ENCODE results near the gene BAIAP2. TPM values are rescaled to one million over a fixed set of nuclear protein-coding genes. Genes with fewer than 3 reads are reported as not detected.

The BAIAP2 gene
- polyA plus RNA-seq, 1 experiment = 9.6 TPM

- DNase-seq (ENCODE audit: low read depth, low spot score) = no peak
- TF ChIP-seq CTCF (IDR thresholded peaks at IDR 0.05; ENCODE audit: low read depth, low read length) = no peak
- POLR2A ChIA-PET = no interaction called here
- CTCF ChIA-PET = no interaction called here
- Histone ChIP-seq H3K9me3 (ENCODE audit: control insufficient read depth, insufficient read depth, low read length) (no peaks in the 10 kb centered on the region; the same call in 1 of the 2 replicates), H3K4me3 (ENCODE audit: low read depth, low read length) (no peak overlapping the region), H3K27ac (ENCODE audit: low read depth, low read length) (no peak overlapping the region), H3K27me3 (ENCODE audit: control insufficient read depth, insufficient read depth, low read length) (peaks cover 20% of the 10 kb centered on the region)
Measured at GRCh38 chr17:81158688-81159590, 124.0 kb downstream of the BAIAP2 start.

GRCh38 chr17:81159611-81160265, 124.8 kb downstream of the BAIAP2 start:
- Histone ChIP-seq H3K9me3 (ENCODE audit: control insufficient read depth, insufficient read depth, low read length) (no peaks in the 10 kb centered on the region; the same call in 1 of the 2 replicates), H3K4me3 (ENCODE audit: low read depth, low read length) (no peak overlapping the region), H3K27ac (ENCODE audit: low read depth, low read length) (no peak overlapping the region), H3K27me3 (ENCODE audit: control insufficient read depth, insufficient read depth, low read length) (peaks cover 25% of the 10 kb centered on the region)
- no peak for DNase-seq (ENCODE audit: low read depth, low spot score)
- ChIA-PET CTCF (no interaction called here), POLR2A (no interaction called here)
- no peak for TF ChIP-seq CTCF (IDR thresholded peaks at IDR 0.05; ENCODE audit: low read depth, low read length)

- H3K27me3 ChIP-seq (ENCODE audit: control insufficient read depth, insufficient read depth, low read length) = peaks cover 31% of the 10 kb centered on the region
- TF ChIP-seq CTCF (IDR thresholded peaks at IDR 0.05; ENCODE audit: low read depth, low read length) = no peak
- ChIA-PET CTCF (no interaction called here), POLR2A (no interaction called here)
- H3K4me3 ChIP-seq (ENCODE audit: low read depth, low read length) = no peak overlapping the region
- no peak overlapping the region for H3K27ac ChIP-seq (ENCODE audit: low read depth, low read length)
- H3K9me3 ChIP-seq (ENCODE audit: control insufficient read depth, insufficient read depth, low read length) = no peaks in the 10 kb centered on the region; the same call in 1 of the 2 replicates
- no peak for DNase-seq (ENCODE audit: low read depth, low spot score)
Measured at GRCh38 chr17:81160306-81160705, 125.4 kb downstream of the BAIAP2 start.

GRCh38 chr17:81160747-81161453, 125.9 kb downstream of the BAIAP2 start:
- no peak for DNase-seq (ENCODE audit: low read depth, low spot score)
- CTCF ChIA-PET = no interaction called here
- no peaks in the 10 kb centered on the region; the same call in 1 of the 2 replicates for H3K9me3 ChIP-seq (ENCODE audit: control insufficient read depth, insufficient read depth, low read length)
- no peak overlapping the region for H3K27ac ChIP-seq (ENCODE audit: low read depth, low read length)
- TF ChIP-seq CTCF (IDR thresholded peaks at IDR 0.05; ENCODE audit: low read depth, low read length) = no peak
- POLR2A ChIA-PET = no interaction called here
- no peak overlapping the region for H3K4me3 ChIP-seq (ENCODE audit: low read depth, low read length)
- H3K27me3 ChIP-seq (ENCODE audit: control insufficient read depth, insufficient read depth, low read length) = peaks cover 36% of the 10 kb centered on the region

Measured in AG04450 (cell line).